SKM-1 (cell line): ENCODE results near the gene MRPL38.
"Not testable (repeated sequence)": the region's sequence is repeated elsewhere in the genome, so short reads cannot be mapped to it uniquely, and the experiment has no call there.

Experiments used
- DNase-seq: peaks from one replicate; lab custom pipeline; 2025; ENCODE audit not compliant: unreplicated experiment; lab: John Stamatoyannopoulos, UW

The MRPL38 gene

DNA sequence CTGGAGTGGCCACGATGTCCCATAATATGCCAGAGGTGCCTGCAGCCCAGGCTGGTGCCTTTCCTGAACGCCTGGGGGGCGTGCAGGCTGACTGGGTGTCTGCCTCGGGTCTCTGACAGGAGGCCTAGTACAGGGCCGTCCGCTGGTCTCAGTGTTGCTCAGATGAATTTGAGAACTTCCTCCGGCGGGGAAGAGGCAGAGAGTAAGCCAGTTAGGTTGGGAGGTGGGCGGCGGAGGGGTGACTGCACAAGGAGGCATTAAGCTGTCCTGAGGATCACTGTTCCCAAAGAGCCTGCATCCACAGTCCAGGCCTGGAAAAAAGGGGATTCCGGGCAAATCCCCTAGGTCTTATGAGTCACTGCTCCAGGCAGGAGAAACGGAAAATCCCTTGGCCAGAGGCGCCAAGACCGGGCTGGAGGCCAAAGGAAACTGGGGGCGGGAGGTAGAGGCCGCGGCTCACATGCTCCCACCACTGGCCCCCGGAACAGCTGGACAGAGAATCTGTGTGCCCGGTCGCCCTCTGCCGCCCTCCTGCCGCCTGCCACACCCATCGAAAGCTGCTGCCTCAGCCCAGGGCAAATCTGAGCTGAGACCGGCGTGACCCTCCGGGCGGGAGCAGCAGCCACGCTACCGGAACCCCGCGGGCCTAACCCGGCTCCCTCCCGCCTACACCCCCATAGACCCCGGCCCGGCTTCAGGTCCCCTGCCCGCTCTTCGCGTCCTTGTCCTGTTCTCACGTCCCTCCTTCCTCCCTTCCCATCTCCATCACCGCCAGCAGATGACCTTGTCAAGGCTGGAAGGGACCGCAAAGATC lies 27.5 kb downstream of the MRPL38 start:
- no peak for DNase-seq

GRCh38 chr17:75876190-75876937 lies 28.3 kb downstream of the MRPL38 start:
- no peak for DNase-seq

GRCh38 chr17:75875940-75876189 lies 28.8 kb downstream of the MRPL38 start:
- DNase-seq, result no peak

DNA sequence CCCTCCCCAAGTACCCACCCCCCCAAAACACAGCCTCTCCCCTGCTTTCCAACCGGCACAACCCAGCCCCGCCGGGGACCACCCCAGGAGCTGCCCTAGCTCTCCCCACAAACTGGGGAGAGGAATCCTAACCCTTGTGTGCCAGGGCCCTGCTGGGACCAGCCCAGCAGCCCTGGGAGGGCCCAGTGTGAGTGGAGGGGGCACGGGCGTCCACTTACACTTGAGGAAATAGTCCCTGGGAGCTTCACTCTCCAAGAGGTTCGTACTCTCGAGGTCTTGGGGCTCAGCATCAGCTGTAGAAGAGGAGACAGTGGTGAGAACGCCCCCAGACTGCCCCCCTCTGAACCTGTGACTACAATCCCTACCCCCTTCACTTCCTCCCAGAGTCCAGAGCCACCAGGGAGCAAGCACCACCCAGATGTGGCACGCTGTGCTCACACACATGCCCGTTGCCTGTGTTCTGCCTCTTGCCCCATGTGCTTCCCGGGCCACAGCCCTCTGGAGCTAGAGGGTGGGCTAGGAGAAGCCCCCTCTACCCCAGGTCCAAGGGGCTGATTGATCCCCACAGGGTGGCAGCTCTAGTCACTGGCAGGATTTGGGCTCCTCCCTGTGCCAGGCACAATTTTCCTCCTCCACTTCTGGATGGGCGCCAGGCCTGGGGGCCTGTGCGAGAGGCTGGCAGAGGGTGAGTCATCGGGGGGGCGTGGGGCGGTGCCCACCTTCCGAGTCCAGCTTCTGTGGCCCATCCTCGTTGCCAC lies 29.3 kb downstream of the MRPL38 start:
- DNase-seq, result no peak

GRCh38 chr17:75874323-75875181 lies 30.1 kb downstream of the MRPL38 start:
- no peak for DNase-seq

GRCh38 chr17:75873587-75874322 lies 30.9 kb downstream of the MRPL38 start:
- DNase-seq, result no peak

DNA sequence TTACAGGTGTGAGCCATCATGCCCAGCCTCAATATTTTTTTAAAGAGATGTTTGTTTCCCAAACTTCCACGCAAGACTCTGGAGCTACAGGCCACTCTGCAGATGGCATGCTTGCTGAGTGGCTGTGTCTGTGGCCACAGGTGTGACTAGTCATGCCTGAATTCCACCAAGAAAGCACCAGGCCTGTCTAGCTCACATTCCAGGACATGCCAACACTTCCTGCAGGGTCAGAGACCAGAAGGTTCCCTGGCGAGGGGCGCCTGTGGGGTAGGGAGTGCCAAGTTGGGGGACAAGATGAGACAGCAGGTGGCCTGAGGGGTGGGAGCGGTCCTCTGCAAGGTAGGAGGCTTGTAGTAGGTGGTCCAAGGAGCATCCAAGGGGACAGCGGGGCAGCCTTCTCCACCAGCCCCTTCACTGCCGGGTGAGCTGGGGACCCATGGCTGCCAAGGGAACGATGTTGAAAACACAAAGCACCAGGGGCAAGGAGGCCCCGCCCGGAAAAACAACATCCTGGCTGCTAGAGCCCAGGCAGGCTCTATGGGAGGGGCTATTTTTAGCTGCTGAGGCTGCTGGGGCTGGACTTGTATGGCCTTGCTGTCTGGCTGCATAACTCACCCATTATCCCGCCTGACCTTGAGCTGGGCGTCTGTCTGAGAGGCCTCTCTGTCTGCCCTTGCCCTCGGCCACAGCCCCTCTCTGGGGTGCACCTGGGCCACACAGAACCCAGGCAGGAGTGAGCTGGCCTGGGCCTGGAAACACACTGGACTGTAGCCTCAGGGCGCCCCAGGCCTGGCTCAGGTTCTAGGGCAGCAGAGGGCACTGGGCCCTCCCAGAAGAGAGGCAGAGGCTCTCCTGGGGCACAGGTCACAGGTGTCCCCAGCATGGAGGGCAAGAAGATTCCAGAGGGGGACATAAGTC lies 32.0 kb downstream of the MRPL38 start:
- DNase-seq, result no peak

DNA sequence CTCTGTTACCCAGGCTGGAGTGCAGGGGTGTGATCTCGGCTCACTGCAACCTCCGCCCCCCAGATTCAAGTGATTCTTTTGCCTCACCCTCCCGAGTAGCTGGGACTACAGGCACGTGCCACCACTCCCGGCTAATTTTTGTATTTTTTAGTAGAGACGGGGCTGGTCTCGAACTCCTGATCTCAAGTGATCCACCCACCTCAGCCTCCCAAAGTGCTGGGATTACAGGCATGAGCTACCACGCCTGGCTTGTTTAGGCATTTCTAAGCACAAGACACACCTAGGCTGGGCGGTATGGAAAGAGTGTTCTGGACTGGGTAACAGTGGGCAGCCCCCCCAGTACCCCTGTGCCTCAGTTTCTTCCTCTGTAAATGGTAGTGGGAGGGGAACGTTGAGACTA lies 34.5 kb downstream of the MRPL38 start:
- not testable (repeated sequence) for DNase-seq

DNA sequence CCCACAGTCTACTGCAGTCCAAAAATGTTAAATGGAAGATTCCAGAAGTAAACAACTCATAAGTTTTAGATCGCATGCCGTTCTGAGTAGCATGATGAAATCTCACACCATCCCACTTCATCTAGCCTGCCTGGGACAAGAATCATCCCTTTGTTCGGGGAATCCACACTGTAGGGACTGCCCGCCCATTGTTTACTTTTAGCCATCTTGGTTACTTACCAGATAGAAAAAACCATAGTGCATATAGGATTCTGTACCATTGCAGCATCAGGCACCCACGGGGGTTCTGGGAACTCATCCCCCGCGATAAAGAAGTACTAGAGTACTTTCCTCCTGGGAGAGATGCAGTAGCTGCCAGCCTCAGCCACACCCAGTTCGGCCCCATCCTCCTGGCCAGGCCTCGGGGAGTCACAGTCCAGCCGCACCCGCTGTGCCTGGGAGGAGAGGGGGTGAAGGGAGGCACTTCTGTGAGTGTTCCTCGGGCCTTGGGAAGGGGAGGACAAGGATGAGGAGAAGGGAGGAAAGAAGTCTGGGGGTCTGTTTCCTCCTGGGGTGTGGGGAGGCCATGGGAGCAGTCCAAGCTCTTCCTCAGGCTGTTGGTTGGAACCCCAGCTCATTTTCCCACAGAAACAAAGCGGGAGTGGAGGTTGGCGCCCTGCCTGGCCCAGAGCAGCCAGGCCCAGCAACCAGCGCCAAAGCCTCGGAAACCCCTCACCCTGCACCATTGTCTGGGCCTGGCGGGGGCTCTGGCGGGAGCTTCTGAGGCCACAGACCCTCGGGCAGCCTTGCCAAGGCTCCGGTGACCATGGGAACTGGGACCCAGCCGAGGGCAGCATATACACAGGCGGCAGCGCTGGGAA lies 35.2 kb downstream of the MRPL38 start:
- no peak for DNase-seq

- DNase-seq, result not testable (repeated sequence)
These were observed 35.9 kb downstream of the MRPL38 start for GRCh38 chr17:75868730-75869281.

GRCh38 chr17:75865404-75866188 lies 39.1 kb downstream of the MRPL38 start:
- DNase-seq, result not testable (repeated sequence)

DNA sequence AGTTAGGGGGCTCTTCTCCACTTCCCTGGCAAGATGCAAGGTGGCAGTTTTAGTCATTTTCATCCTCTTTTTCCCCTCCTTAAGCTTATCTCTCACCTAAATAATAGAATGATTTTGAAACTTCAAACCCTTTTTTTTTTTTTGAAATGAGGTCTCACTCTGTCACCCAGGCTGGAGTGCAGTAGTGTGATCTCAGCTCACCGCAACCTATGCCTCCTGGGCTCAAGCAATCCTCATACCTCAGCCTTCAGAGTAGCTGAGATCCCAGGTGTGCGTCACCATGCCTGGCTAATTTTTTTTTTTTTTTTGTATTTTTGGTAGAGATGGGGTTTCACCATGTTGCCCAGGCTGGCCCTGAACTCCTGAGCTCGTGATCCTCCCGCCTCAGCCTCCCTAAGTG lies 39.8 kb downstream of the MRPL38 start:
- not testable (repeated sequence) for DNase-seq

- no peak for DNase-seq
These were observed 40.2 kb downstream of the MRPL38 start for GRCh38 chr17:75864448-75864871.

DNA sequence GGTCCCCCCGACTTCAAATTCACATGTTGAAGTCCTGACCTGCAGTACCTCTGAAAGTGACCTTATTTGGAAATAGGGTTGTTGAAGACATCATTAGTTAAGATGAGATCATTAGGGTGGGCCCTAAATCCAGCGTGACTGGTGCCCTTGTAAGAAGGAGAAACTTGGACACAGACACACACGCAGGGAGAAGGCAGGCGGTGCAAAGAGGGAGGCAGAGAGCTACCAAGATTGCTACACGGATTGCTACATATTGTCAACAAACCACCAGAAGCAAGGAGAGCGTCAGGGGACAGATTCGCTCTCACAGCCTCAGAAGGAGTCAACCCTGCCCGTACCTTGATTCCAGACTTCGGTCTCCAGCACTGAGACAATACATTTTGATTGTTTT lies 42.8 kb downstream of the MRPL38 start:
- DNase-seq, result no peak

GRCh38 chr17:75859358-75859757 lies 45.3 kb downstream of the MRPL38 start:
- DNase-seq, result not testable (repeated sequence)

DNA sequence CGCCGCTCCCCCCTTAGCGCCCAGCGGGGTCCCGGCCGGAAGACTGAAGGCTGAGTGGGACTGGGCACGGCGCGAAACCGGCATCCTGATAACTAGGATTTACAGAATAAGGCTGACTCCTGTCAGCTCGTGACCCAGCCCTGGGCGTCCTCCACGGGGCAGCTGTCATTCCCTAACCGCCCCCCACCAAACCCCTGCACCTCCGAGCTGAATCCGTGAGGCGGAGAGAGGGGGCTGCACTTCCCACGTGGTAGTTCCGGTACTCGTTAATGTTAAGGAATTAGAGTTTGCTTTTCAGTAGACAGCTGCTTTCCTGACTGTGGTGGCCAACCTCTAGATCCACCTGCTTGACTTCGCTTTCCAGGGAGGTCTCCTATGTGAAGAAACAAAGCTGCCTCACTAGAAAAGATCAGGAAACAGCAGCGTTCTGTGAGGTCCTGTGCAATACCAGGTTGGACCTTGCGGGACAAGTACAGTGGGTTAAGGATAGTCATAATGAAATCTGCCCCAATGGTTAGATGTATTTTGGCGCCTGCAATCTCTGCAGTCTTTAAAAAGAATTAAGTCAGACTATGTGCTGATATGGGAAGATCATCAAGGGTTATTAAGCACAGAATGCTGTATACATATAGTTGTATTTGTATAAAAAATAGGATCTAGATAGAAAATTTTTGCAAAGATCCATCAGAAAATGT lies 48.5 kb downstream of the MRPL38 start:
- no peak for DNase-seq
